ENCODE measurements around the gene CAMK2N1.

DNA sequence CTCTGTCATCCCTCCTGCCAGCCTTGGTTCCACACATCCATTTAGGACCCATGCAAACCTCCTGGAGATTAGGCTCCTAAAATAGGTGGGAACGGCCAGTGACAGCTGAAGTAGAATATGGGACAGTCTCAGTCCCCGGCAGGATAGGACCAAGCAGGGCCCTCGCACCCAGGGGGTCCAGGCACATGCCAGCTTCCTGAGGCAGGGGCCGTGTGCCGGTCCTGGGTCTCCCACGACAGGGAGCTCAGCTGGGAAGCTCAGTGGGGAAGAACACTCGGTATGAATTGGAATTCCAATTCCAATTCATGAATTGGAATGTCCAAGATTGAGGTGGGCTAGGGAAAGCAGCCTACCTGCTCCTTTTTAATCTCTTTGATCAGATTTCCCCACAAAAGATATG is 12.1 kb upstream of the CAMK2N1 start:
- TF ChIP-seq, protein P1, sequence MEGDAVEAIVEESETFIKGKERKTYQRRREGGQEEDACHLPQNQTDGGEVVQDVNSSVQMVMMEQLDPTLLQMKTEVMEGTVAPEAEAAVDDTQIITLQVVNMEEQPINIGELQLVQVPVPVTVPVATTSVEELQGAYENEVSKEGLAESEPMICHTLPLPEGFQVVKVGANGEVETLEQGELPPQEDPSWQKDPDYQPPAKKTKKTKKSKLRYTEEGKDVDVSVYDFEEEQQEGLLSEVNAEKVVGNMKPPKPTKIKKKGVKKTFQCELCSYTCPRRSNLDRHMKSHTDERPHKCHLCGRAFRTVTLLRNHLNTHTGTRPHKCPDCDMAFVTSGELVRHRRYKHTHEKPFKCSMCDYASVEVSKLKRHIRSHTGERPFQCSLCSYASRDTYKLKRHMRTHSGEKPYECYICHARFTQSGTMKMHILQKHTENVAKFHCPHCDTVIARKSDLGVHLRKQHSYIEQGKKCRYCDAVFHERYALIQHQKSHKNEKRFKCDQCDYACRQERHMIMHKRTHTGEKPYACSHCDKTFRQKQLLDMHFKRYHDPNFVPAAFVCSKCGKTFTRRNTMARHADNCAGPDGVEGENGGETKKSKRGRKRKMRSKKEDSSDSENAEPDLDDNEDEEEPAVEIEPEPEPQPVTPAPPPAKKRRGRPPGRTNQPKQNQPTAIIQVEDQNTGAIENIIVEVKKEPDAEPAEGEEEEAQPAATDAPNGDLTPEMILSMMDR (IDR thresholded peaks at IDR 0.05 in 2 of 3, conservative IDR thresholded peaks at IDR 0.05 in 1 of 3; ENCODE audit: control insufficient read depth in 2 of 3, extremely low read depth in 1 of 3, insufficient read depth in 1 of 3, low read depth in 3 of 3, low read length in 3 of 3), result no peak
- TF ChIP-seq SUZ12 (IDR thresholded peaks at IDR 0.05; ENCODE audit: unreplicated experiment) (no peak), MAX (IDR thresholded peaks at IDR 0.05; ENCODE audit: low read depth, low read length) (no peak), YBX1 (IDR thresholded peaks at IDR 0.05) (no peak), SRF (IDR thresholded peaks at IDR 0.05; ENCODE audit: low read depth in 2 of 2, low read length in 2 of 2) (no peak)
